GM06990 (cell line): Measurements from ENCODE around the gene ARHGEF10L.

Source experiments
- DNase-seq: peaks from one replicate; pipeline ENCODE4 v3.0.0-alpha.2; 2011; ENCODE audit not compliant: insufficient read length; ENCODE audit errors: extremely low read depth
- H3K27me3 ChIP-seq: replicated peaks from 2 replicates; pipeline ENCODE4 v1.6.0; 2011; ENCODE audit warnings: low read length; ENCODE audit not compliant: control insufficient read depth, insufficient read depth
- H3K36me3 ChIP-seq: 2 replicates; pipeline ENCODE4 v1.5.1; 2011; ENCODE audit warnings: low read length; ENCODE audit not compliant: control insufficient read depth, insufficient read depth
- H3K4me3 ChIP-seq: replicated peaks from 2 replicates; pipeline ENCODE4 v1.5.1; 2011; ENCODE audit warnings: low read depth, mild to moderate bottlenecking, control low read depth, low read length
- CTCF ChIP-seq: IDR thresholded peaks from 2 replicates; pipeline ENCODE4 v1.5.1; 2011; ENCODE audit warnings: low read length, control low read depth, mild to moderate bottlenecking, inconsistent platforms; ENCODE audit not compliant: insufficient read depth, poor library complexity, severe bottlenecking

The ARHGEF10L gene

GRCh38 chr1:17591814-17592430 lies 52.4 kb downstream of the ARHGEF10L start:
- Histone ChIP-seq H3K27me3 (peaks cover 2% of the 10 kb centered on the region), H3K36me3 (no peaks in the 10 kb centered on the region), H3K4me3 (no peak overlapping the region)
- no peak for DNase-seq
- no peak for TF ChIP-seq CTCF

- DNase-seq: no peak
- Histone ChIP-seq H3K4me3 (no peak overlapping the region), H3K27me3 (no peaks in the 10 kb centered on the region; the same call in none of the 2 replicates), H3K36me3 (no peaks in the 10 kb centered on the region)
- no peak for TF ChIP-seq CTCF
Measured at GRCh38 chr1:17594026-17594425, 54.5 kb downstream of the ARHGEF10L start.

GRCh38 chr1:17594690-17595601 lies 55.4 kb downstream of the ARHGEF10L start:
- no peak for TF ChIP-seq CTCF
- Histone ChIP-seq H3K4me3 (no peak overlapping the region), H3K36me3 (no peaks in the 10 kb centered on the region), H3K27me3 (no peaks in the 10 kb centered on the region; the same call in none of the 2 replicates)
- no peak for DNase-seq

GRCh38 chr1:17595602-17595925 lies 56.1 kb downstream of the ARHGEF10L start:
- Histone ChIP-seq H3K36me3 (no peaks in the 10 kb centered on the region), H3K4me3 (no peak overlapping the region), H3K27me3 (no peaks in the 10 kb centered on the region; the same call in none of the 2 replicates)
- DNase-seq: no peak
- no peak for TF ChIP-seq CTCF

- no peaks in the 10 kb centered on the region for H3K36me3 ChIP-seq
- no peak for TF ChIP-seq CTCF
- no peaks in the 10 kb centered on the region; the same call in none of the 2 replicates for H3K27me3 ChIP-seq
- DNase-seq: no peak
- no peak overlapping the region for H3K4me3 ChIP-seq
Measured at GRCh38 chr1:17596186-17596585, 56.7 kb downstream of the ARHGEF10L start.
